Heart right ventricle (tissue), 16 donors: ENCODE data around the gene UNC119. TPM values are rescaled to one million over a fixed set of nuclear protein-coding genes. Genes with fewer than 3 reads are reported as not detected.

Experiments
- ATAC-seq, 8 donors: fragments of 200-7000 bp; cut with Tn5 transposase; one replicate each; pipeline ENCODE4 v1.9.1; 2020; ENCODE audit warnings: mild to moderate bottlenecking in 8 of 8, moderate library complexity in 8 of 8, moderate number of reproducible peaks in 1 of 8
- DNase-seq, 2 donors: peaks; one replicate each; pipeline ENCODE4 v3.0.0-alpha.2; 2020
- H3K27ac ChIP-seq, 10 donors: fragments of 200-600 bp; sonication (generic) in 2 of 10; one replicate each; pipeline versions ENCODE4 v1.5.0 to v1.8.0; 2020 to 2022; ENCODE audit warnings: mild to moderate bottlenecking in 3 of 10
- H3K27me3 ChIP-seq, 7 donors: fragments of 200-600 bp; one replicate each; pipeline ENCODE4 v1.8.0; 2021 to 2022; ENCODE audit warnings: mild to moderate bottlenecking in 2 of 7
- H3K36me3 ChIP-seq, 9 donors: fragments of 200-600 bp; sonication (generic) in 1 of 9; one replicate each; pipeline versions ENCODE4 v1.5.0 to v1.8.0; 2020 to 2022; ENCODE audit warnings: mild to moderate bottlenecking in 2 of 9
- H3K4me1 ChIP-seq, 9 donors: fragments of 200-600 bp; sonication (generic) in 1 of 9; one replicate each; pipeline versions ENCODE4 v1.5.0 to v1.8.0; 2020 to 2022; ENCODE audit warnings: mild to moderate bottlenecking in 4 of 9
- H3K4me3 ChIP-seq, 10 donors: fragments of 200-600 bp; sonication (generic) in 2 of 10; one replicate each; pipeline versions ENCODE4 v1.5.0 to v1.8.0; 2020 to 2022; ENCODE audit warnings: mild to moderate bottlenecking in 7 of 10, moderate library complexity in 2 of 10
- H3K9me3 ChIP-seq, 11 donors: fragments of 200-600 bp in 10 of 11; sonication (generic) in 2 of 11; one replicate each; pipeline versions ENCODE4 v1.5.0 to v1.8.0; 2013 to 2022; ENCODE audit warnings: mild to moderate bottlenecking in 2 of 11, control low read depth in 1 of 11, moderate library complexity in 1 of 11
- WGBS, 2 donors: extraction: QIAGEN DNeasy Blood & Tissue Kit; methylation state at CpG; one replicate each; pipeline ENCODE4 v1.1.7; 2013; ENCODE audit warnings: inconsistent platforms in 1 of 2; 5-methylcytosine and 5-hydroxymethylcytosine counted together
- intact Hi-C, 10 donors: fragments of 100-400 bp; cut with DNase I; formaldehyde crosslinking; loops; one replicate each; pipeline versions ENCODE4 v1.11.1 to v1.14.2; 2022
- polyA plus RNA-seq, 2 donors: library from polyadenylated mRNA; stranded (reverse); fragments of 200-250 nt; gene quantifications; one replicate each; pipeline ENCODE4 v1.2.3, GENCODE V29; 2013
- total RNA-seq, 10 donors: library from RNA; stranded (reverse); fragmentation: NEBNext Ultra II Directional in 3 of 10; extraction: Animal tissue kit (Norgen Biotek cat#: 25700) in 3 of 10; gene quantifications; one replicate each; pipeline versions ENCODE4 v1.2.1 to v1.2.4, GENCODE V29; 2021 to 2023
- TF ChIP-seq, protein P1 (sequence below), 9 donors: fragments of 200-600 bp; sonication (generic) in 2 of 9; IDR thresholded peaks; one replicate each; pipeline versions ENCODE4 v1.5.0 to v1.8.0; 2021 to 2022; ENCODE audit warnings: antibody characterized with exemption in 9 of 9, mild to moderate bottlenecking in 5 of 9, moderate library complexity in 1 of 9
- donor health status: Arrhythmogenic right ventricular cardiomyopathy.
- donor health status: ischemic (EF 13 %, LVEDD 7.1; RV severe dilation, severe dysfunction).
- donor health status: healthy with polysubstance abuse.
- donor health status: DM: no; HTN: yes; CAD: no.
- donor health status: DM: no; HTN: no; CAD: no.
- donor health status: ischemic (EF 25% LVEDD 6.9; RV normal size, moderate dysfunction).
- donor health status: ischemic (EF 25% LVEDD 5.7; RV mildly dilated, moderate dysfunction).
- donor health status: healthy.
- donor health status: DM: yes; HTN: yes; CAD: no.
- donor health status: Ischemic cardiomyopathy.
- donor health status: ischemic (EF 35%, LVEDD 5.7; RV mildly dilated, moderate dysfunction).
- donor health status: nonischemic (EF 11% LVEDD 7.7; RV severe dilation, severe dysfunction).
- donor health status: DM: yes; HTN: yes; CAD: no.
- donor health status: PGD.
- donor health status: ischemic (EF 29% LVEDD 5.4; RV normal size, mild dysfunction).
- donor health status: nonischemic (EF 23%, LVEDD 6.1; RV moderate dilation, normal function).

UNC119 gene
- total and polyA plus RNA-seq, 12 donors: 10.6 to 23.8 (median 21.0) TPM

DNA sequence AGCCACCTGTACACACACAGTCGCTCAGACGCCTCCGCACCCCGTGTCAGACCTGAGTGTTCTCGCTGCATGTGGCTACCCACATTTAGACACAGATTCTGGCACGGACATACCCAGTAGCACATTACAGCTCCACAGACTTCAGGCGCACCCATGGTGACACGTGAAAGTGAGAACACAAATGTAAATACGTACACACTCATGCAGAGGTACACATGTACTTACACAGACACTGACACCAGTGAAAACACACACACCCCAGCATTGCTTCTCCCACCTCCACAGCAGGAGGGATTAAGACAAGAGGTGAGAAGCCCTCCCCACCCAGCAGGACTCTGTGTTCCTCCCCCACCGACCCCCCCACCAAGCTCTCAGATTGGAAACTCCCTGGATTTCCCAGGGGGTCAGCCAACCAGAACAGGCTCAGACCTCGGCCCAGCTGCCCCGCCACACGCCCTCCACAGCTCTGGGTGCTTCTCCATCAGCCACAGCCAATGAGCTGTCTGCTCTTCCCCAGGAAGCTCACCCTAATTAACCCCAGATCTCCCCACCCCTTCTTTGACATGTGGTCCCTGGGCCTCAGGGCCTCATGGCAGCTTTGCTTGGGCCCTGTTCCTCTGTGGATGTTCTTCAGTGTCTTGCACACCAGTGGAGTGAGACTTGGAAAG is 51.6 kb downstream of the UNC119 start:
- Histone ChIP-seq H3K4me1 (peaks cover 0 to 15% (median 0%) of the 10 kb centered on the region in 9 donors), H3K27ac (no peak overlapping the region), H3K9me3 (no peaks in the 10 kb centered on the region), H3K4me3 (no peak overlapping the region), H3K36me3 (no peaks in the 10 kb centered on the region), H3K27me3 (peaks cover 0 to 23% (median 0%) of the 10 kb centered on the region in 7 donors)
- intact Hi-C loops: no loop called here
- TF ChIP-seq, protein P1, sequence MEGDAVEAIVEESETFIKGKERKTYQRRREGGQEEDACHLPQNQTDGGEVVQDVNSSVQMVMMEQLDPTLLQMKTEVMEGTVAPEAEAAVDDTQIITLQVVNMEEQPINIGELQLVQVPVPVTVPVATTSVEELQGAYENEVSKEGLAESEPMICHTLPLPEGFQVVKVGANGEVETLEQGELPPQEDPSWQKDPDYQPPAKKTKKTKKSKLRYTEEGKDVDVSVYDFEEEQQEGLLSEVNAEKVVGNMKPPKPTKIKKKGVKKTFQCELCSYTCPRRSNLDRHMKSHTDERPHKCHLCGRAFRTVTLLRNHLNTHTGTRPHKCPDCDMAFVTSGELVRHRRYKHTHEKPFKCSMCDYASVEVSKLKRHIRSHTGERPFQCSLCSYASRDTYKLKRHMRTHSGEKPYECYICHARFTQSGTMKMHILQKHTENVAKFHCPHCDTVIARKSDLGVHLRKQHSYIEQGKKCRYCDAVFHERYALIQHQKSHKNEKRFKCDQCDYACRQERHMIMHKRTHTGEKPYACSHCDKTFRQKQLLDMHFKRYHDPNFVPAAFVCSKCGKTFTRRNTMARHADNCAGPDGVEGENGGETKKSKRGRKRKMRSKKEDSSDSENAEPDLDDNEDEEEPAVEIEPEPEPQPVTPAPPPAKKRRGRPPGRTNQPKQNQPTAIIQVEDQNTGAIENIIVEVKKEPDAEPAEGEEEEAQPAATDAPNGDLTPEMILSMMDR (IDR thresholded peaks at IDR 0.05): no peak
- ATAC-seq: peak in 2 of 8 donors; percentile 24 to 29
- no peak for DNase-seq
- 58 to 61% methylated on average over 13 of the region's 13 CpGs for WGBS, 2 donors

DNA sequence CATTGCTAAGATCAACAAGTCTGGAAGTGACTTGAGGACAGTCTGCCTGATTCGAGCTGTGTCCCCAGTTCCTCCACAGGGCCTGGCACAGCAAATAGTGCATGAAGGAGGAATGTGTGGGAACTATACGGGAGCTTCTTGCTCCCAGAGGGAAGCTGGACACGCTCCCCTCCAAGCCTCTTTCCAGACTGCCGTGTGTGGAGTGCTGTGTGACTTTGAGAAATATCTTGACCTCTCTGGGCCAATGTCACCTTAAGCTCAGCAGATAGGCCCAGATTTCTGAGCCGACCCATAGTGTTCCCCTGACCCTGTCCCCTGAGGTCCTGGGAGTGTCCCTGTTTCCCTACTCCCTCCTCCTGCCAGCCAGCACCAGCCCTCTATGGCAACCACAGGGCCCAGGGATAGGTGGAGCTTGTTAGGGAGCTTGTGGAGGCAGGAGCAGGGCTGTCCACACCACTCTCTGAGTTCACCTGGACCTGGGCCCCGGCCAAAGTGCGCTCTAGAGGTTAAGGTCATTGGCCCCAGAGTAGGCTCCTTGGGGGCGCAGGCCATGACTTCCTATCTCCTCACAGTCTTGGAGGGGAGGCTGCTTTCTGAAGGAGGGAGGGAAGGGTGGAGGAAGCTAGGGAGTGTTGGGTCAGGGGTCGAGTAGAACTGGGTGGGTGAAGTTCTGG is 52.6 kb downstream of the UNC119 start:
- peaks cover 0 to 15% (median 0%) of the 10 kb centered on the region in 9 donors for H3K4me1 ChIP-seq
- no peaks in the 10 kb centered on the region for H3K36me3 ChIP-seq
- no peaks in the 10 kb centered on the region for H3K9me3 ChIP-seq
- DNase-seq (no peak), ATAC-seq (no peak)
- no peak overlapping the region for H3K27ac ChIP-seq
- H3K4me3 ChIP-seq: no peak overlapping the region
- intact Hi-C loops: loop anchor here in 6 of 10 donors (5.0 to 10.0 kb wide), 5 partner anchors 37 to 117 kb away; partner anchors contain the start of gene RSKR (in 2 of the 6)
- peaks cover 0 to 22% (median 0%) of the 10 kb centered on the region in 7 donors for H3K27me3 ChIP-seq
- TF ChIP-seq, protein P1 (IDR thresholded peaks at IDR 0.05): no peak
- WGBS, 2 donors: 71 to 77% methylated on average over 9 of the region's 9 CpGs

DNA sequence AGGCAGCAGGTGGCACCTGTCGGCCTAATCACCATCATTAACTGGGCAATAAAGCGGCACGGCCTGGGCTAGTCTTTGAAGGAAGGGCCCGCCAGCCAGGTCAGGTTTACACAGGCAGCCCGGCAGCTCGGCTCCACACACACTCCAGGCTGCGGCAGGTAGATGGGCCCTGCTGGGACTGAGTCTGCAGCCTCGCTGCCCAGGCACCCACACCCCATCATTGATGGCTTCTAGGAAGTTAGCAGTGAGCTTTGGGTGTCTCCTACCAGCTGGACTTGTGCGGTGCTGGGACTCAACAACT is 53.1 kb downstream of the UNC119 start:
- no peak for ATAC-seq
- DNase-seq: no peak
- Histone ChIP-seq H3K4me1 (peaks cover 0 to 15% (median 0%) of the 10 kb centered on the region in 9 donors), H3K4me3 (no peak overlapping the region), H3K9me3 (no peaks in the 10 kb centered on the region), H3K36me3 (no peaks in the 10 kb centered on the region), H3K27ac (no peak overlapping the region), H3K27me3 (peaks cover 0 to 18% (median 0%) of the 10 kb centered on the region in 7 donors)
- TF ChIP-seq, protein P1 (IDR thresholded peaks at IDR 0.05): no peak
- 89 to 92% methylated on average over 9 of the region's 9 CpGs for WGBS, 2 donors
- intact Hi-C loops: loop anchor here in 6 of 10 donors (5.0 to 10.0 kb wide), 5 partner anchors 38 to 118 kb away; partner anchors contain the start of gene RSKR (in 2 of the 6)

DNA sequence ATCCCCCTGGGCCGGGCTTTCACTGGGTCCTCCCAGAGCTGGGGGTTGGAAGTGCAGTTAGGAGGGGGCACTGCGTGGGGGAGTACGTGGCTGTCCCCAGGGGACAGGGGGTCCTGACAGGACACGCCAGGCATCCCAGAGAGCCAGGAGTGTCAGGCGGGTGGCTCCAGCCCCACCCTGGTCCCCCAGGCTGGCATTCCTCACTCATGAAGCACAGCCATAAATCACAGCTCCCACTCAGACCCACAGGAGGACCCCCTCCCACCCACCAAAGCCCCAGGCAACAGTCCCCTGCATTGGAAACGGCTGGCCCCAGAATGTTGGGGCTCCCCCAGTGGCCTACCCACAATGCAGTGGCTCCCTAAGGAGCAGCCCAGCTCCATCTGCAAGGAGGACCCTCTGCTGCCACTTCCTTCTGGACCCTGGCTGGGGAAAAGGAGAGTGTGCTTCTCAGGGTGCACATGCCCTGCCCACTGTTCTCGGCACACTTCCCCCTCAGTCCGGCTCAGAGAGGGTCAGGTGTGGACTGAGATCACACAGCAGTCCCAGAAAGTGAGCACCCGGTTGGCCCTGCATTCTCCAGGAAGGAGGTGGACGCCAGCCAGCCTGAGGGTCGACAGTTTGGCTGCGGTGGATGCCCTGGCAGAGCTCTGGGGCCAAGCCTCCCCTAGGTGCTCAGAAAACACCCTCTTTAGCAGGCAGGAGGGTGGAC is 53.6 kb downstream of the UNC119 start:
- intact Hi-C loops: loop anchor here in 6 of 10 donors (5.0 to 10.0 kb wide), 5 partner anchors 38 to 118 kb away; partner anchors contain the start of gene RSKR (in 2 of the 6)
- no peak for DNase-seq
- no peak overlapping the region for H3K4me3 ChIP-seq

More for the DNA sequence above, 53.6 kb downstream of the UNC119 start:
- H3K9me3 ChIP-seq: no peaks in the 10 kb centered on the region
- TF ChIP-seq, protein P1 (IDR thresholded peaks at IDR 0.05): no peak
- 55 to 68% methylated on average over 12 of the region's 12 CpGs for WGBS, 2 donors
- H3K36me3 ChIP-seq: no peaks in the 10 kb centered on the region
- ATAC-seq: no peak
- peaks cover 0 to 15% (median 0%) of the 10 kb centered on the region in 9 donors for H3K4me1 ChIP-seq
- peaks cover 0 to 16% (median 0%) of the 10 kb centered on the region in 7 donors for H3K27me3 ChIP-seq
- no peak overlapping the region for H3K27ac ChIP-seq
